GM21447 (cell line): Measurements from ENCODE around the gene TSC22D2.
"Not testable (repeated sequence)": the region's sequence is repeated elsewhere in the genome, so short reads cannot be mapped to it uniquely, and the experiment has no call there.

Experiments used
- ATAC-seq: cut with Tn5 transposase; IDR thresholded peaks from one replicate; pipeline ENCODE4 v1.9.1; 2021; ENCODE audit not compliant: unreplicated experiment

TSC22D2 gene

DNA sequence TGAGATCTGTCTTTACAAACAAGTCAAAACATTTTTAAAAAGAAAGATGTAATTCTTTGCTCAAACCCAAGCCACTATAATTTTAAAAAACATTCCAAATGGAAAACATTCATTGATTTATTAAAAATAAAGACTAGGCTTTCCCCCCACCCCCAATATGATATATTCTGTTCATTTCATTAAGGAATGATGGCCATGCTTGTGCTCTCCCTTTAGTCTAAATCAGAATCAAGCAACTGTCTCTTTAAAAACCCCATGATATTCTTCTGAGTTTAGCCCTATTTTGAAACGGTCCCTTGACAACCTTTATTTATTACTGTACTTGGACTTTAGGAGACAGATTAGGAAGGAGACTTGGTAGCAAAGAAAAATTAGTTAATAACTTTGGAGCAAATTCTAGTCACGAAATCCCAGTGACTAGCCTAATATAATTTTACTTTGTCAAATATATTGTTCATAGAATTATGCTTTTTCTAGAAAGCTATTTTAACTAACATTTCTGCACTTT is 38.4 kb downstream of the TSC22D2 start:
- no peak for ATAC-seq

DNA sequence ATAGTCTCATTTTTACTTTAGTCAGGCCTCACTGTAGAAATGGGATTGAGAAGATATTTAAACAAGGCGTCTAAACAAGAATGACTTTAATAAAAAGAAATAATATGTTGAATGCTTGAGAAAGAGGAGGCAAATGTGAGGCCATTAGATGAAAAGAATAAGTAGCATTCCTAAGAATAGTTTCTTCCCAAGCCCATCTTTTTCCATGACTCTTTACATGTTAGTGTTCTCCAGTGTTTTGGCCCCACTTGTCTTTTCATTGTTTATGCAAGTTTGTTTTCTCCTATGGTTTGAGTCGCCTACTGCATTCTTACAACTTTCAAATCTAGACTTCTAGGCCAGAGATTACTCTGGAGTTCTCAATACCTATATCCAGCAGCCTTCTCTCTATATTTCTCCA is 39.0 kb downstream of the TSC22D2 start:
- no peak for ATAC-seq

DNA sequence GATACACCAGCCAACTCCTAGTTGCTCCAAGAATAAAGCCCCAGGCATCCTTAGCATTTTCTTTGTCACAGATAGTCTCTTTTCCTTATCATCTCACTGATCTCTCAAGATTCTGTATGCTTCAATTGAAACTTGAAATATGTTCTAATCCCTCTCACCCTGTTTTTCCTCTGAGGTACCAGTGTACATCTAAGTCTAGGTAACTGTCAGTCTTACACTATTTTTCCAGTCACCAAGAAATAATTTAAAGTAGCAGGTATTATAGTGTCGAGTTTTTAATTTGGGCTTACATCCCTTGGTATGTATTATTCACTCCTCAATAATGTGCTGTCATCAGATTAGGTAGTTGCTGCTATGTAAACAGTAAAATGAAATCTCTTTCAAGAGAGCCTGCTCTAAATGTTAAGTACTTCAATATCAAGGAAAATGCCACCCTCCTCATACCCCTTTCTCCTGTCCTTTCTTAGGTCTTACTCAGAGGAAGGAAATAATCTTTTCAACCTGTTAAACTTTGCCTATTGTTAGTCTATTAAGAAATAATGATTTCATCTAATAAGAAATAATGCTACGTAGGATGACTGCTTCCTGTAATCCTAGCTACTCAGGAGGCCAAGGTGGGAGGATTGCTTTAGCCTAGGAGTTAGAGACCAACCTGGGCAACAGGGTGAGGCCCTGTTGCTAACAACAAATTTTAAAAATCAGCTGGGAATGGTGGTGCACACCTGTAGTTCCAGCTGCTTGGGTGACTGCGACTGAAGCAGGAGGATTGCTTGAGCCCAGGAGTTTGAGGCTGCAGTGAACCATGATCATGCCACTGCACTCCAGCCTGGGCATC is 39.8 kb downstream of the TSC22D2 start:
- ATAC-seq: no peak

DNA sequence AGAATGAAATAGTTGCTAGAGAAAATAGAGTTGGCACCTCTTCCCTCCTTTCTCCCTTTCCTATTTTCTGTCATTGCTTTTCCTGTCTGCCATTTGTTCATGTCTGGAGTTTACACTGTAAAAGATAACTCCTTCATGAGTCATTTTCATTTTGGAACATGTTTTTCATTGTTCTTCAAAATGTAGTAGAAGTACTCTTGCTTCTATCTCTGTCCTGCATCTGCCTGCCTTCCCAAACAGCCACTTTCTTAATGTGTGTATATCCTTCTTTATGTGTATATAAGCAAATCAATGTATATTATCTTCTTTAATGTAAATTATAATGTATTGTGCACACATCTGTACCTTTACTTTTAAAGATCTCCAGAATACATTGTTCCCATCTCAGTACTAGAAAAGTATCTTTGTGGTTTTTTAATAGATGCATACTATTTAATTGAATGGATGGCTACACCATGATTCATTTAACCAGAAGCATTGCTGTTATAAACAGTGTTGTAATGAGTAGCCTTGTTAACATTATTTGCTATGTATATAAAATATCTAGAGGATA is 41.1 kb downstream of the TSC22D2 start:
- ATAC-seq: no peak

DNA sequence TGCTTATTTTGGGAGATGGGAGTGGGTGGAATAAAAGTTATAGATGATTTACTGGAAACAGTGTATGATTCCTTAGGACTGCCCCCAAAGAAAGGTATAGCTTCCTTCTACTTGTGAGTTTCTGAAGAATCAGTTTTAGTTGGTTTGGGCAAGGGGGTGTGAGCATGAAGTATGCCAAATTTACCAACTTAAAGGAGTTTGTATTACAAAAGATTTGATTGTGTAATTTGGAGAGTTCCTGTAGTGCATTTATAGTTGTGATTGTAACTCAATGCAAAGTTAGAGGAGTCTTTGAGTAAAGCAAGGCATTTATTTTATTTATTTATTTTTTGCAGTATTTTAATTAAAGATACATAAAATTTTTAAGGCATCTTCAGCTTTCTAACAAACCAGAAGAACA is 42.8 kb downstream of the TSC22D2 start:
- no peak for ATAC-seq

DNA sequence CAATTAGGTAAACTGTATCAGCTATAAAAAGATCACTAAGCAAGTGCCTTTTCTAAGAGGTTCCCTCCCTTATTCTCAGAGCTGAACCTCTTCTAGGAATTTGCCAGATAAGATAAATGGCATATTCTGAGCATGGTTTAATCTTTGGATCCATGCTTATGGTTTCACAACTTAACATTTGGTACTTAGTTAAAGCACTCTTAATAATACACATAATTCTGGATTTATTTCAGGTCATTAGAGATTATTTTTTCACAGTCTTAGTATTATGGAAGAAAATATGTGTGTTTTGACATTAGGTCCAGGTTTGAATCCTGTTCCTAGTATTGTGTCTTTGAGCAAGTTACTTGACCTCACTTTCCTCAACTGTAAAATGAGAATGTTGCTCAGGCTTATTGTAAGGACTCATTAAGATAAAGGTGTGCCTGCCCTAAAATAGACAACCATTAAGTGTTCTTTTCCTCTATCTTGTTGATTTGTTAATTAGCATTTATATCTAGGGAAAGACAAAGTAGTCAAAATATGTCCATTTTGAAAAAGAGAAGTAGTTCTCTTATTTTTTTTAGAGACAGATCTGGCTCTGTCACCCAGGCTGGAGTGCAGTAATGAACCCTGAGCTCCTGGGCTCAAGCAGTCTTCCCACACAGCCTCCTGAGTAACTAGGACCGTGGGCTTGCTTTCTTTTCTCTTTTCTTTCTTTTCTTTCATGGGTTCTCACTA is 43.4 kb downstream of the TSC22D2 start:
- no peak for ATAC-seq

DNA sequence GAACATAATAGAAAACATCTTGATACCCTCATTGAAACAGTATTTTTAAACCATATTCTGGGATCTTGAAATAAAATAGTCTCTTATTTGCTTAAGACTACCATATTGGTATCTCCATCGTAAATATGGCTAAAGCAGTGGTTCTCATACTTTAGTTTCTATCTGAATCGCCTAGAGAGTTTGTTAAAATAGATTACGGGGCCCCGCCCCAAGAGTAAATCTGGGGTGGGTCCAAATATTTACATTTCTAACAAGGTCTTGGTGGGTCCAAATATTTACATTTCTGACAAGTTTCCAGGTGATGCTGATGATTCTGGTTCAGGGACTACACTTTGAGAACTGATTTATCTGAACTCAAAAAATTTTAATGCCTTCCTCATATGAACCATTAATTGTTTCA is 45.3 kb downstream of the TSC22D2 start:
- ATAC-seq: no peak

DNA sequence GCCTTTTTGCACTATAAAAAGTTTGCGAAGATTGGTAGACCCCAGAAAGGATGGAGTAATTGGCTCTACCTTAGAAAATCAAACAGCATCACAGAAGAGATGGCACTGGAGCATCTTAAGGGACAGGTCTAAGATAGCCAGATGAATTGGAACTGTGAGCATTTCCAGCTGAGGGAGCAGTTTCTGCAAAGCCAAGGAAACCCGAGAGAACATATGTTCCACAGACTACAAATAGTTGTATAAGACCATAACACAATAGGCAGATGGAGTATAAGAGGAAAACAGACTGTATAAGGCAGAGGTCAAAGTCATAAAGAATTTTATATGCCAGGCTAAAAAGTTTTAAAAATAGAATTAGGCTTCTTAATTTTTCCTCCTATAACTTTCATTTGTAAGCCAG is 46.0 kb downstream of the TSC22D2 start:
- ATAC-seq: no peak

DNA sequence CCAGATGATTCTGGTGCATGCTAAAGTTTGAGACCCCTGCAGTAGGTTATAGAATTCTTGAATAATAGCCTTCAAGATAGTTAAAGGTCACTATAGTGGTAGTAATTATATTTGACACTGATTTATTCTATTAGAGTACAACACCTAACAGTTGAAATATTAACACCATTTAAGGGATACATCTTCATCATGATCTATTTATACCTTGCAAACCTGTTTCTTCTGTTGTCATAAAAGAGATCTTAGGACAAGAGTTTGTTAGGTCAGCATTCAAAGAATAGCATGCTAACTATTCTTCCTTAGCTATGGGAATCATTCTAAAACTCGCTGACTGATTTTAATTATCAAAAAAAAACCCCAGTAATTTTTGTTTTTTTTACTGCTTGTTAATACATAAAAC is 46.5 kb downstream of the TSC22D2 start:
- no peak for ATAC-seq

DNA sequence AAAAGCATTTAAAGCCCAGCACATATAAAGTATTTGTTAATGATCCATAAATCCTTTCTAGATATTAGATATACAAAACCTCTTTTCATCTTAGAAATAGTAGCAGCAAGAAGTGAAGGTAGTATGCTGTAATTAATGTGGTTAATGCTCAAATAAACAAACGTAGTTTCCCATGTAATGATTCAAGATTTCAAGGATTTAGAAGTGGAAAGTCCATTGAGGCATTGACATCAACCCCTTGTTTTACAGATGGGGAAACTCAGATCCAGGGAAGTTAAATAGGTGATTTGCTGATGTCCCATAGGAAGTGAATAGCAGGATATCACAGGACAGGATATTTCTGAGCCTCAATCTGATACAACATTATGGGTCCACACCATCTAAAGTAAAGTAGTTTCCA is 47.2 kb downstream of the TSC22D2 start:
- no peak for ATAC-seq

DNA sequence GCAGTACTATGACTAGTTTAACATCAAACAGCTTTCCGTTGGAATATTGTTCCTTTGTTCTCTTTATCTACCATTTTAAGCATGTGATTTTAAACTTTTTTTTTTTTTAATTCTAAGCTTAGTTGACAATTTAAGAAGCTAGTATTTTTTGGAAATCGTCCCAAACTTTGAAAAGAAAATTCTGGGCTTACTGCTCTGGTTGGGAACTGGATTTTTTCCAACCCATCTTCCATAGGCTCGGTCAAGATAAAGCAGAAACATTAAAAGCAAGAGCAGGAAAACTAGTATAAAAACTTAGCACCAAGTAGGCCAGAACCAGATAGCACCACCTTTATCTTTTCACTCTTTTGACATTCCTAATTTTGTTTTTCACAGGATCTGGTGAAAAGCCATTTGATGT is 49.9 kb downstream of the TSC22D2 start:
- ATAC-seq: no peak

DNA sequence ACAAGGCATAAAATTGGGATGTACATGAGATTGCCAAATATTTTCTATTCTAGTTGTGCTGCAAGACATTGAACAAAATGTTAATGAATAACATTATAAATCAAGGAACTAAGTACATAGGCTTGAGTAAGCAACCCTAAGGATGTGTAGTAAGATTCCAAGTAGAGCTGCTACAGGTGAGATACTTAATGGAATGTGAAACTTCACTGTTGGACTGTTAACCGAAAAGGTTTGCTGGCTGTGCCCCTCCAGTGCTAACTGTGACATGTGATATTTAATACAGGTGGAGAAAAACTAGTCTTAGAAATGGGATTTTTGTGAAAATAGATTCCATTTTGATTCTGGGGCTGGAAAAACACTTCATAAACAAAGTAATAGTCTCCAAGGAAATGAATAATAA is 52.4 kb downstream of the TSC22D2 start:
- no peak for ATAC-seq

DNA sequence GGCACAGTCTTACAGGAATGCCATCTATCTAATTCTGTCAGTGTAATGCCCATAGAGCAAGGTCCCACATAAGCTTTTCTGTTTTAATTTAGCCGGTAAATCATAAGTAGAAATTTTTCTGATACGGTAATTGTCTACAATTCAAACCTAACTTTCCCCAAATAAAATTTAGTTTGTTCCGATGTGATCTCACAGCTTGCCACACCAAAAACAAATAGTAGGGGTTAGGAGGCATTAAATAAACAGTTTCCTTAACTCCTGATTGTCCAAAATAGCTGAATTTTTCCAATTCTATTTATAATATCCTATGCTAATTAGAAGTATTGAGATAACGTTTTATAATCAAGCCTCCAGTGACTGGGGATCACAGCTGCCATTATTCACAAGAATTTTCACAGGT is 53.3 kb downstream of the TSC22D2 start:
- no peak for ATAC-seq

DNA sequence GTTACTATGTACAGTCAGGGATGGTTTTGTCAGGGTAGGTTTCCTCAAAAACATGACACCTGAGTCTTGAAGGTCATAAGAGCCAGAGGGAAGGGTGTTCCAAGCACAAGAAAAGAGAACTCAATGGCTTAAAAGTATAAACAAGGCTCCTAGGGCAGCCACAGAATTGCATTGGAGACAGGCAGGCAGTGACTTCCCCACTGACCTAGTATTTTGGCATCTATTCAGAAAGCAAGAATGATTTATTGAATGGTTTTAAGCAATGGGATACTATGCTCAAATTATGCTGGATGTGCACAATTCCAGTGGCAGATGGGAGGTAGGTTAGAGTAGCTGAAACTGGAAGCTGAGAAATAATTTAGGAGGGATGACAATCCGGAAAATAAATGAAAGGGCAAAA is 54.0 kb downstream of the TSC22D2 start:
- ATAC-seq: no peak

DNA sequence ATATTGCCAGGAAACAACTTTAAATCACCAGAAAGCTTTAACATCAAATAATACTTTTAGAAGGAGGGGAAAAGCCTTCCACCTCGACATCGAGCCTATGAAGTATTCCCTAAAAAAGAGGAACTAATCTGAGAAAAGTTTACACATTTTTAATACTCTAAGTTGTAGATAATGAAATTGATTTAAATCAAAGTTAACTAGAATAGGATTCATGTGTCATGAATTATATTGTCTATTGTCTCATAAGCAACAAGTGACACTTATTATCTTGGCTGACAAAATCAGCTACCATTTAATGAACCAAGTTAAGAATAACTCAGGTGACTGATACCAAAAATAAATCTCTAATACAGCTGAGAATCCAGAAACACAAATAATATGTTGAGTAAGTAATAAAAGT is 56.6 kb downstream of the TSC22D2 start:
- no peak for ATAC-seq

DNA sequence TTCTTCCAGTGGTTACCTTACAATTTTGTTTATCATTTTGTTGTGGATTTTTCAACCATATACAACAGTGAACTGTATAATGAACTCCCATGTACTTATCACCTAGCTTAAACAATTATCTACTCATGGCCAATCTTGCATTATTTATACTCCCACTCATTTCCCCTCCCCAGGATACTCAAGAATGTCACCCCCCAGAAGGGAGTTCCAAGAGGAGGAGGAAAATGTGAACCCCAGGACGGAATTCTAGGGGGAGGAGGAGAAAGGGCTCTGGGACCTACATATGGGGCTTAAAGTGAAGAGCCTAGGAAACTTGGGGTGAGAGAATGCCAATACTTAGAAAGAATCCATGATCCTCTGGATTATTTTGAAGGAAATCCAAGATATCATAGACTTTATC is 59.3 kb downstream of the TSC22D2 start:
- no peak for ATAC-seq

DNA sequence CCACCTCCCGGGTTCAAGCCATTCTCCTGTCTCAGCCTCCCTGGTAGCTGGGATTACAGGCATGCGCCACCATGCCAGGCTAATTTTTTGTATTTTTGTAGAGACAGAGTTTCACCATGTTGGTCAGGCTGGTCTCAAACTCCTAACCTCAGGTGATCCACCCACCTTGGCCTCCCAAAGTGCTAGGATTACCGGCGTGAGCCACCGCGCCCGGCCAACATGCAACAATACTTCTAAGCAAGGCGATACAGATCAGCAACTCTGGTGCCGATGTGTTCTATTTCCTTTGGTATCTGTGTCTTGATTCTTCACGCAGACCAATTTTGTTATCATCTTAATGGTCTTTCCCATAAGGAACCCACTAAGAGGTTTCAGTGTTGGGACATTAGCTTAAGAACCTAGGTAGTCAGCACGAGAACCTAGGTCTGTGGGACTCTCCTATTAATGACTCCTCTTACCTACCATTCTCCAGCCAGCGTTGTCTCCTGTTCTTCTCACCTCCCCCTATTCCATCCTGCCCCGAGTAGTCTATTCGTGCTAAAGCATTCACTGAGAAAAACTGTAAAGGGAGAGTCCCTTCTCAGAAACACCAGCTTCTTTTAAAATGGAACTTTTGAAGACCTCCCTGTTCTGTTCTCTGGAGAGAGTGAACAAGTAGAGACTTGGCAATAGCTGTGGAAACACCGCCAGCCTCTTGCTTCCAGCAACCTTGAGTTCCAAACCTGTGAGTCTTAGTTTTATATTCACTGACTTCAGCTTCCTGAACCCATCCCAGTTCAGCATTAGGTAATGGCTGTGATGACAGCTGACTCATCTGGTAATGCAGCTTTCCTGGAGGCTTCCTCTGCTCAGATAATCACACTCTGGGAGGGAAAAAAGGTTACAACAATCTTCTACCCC is 61.2 kb downstream of the TSC22D2 start:
- no peak for ATAC-seq

DNA sequence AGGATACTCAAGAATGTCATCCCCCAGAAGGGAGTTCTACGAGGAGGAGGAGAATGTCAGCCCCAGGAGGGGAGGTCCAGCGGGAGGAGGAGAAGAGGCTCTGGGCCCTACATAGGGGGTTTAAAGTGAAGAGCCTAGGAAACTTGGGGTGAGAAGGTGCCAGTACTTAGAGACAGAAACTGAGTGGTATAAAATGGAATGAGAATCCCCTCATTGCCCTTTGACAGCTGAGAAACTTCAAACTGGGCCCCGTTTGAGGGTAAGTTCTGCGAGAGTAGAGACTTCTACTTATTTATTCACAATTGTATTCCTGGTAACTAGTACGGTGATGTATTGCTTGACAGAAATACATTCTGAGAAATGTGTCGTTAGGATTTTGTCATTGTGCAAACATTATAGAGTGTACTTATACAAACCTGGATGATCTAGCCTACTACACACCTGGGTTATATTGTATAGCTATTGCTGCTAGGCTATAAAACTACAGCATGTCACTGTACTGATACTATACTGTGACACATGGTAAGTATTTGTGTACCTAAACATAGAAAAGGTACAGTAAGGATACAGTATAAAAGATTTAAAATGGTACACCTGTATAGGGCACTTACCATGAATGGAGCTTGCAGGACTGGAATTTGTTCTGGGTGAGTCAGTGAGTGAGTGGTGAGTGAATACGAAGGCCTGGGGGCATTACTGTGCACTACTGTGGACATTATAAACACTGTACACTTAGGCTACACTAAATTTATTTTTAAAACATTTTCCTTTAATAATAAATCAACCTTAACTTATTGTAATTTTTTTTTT is 62.0 kb downstream of the TSC22D2 start:
- ATAC-seq: no peak

DNA sequence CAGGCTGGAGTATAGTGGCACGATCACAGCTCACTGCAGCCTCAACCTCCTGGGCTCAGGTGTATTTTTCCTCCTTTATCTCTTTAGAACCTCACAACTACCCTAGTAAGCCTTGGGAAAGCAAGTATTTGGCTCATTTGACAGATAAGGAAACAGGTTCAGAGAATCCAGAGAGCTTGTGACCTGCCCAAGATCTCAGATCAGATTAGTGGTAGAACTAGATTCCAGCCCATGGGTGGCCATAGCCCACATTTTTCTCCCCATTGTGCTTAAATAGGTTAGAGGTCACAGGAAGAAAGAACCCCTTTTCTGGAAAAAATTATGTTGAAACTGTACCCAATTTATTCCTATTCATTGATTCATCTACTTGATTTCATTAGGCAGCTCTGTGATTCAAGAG is 64.3 kb downstream of the TSC22D2 start:
- ATAC-seq: no peak

DNA sequence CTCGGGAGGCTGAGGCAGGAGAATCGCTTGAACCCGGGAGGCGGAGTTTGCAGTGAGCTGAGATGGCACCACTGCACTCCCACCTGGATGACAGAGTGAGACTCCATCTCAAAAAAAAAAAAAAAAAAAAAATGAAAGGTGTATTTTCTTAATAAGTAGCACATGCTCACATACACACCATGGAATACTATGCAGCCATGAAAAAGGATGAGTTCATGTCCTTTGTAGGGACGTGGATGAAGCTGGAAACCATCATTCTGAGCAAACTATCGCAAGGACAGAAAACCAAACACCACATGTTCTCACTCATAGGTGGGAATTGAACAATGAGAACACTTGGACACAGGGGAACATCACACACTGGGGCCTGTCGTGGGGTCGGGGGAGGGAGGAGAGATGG is 65.1 kb downstream of the TSC22D2 start:
- not testable (repeated sequence) for ATAC-seq
